ENCODE measurements around the gene EYA2. TPM values are rescaled to one million over a fixed set of nuclear protein-coding genes. Genes with fewer than 3 reads are reported as not detected.

The EYA2 gene
- total RNA-seq, 1 donor from 2014 or later: 1.8 TPM

GRCh38 chr20:47167846-47168245 is 273.2 kb downstream of the EYA2 start:
- Histone ChIP-seq H2AFZ (replicated peaks) (no peak overlapping the region), H3F3A (ENCODE audit: low read depth) (peaks cover 5% of the 10 kb centered on the region), H3K4me1 (peaks cover 8% of the 10 kb centered on the region), H3K36me3 (no peaks in the 10 kb centered on the region), H4K20me1 (ENCODE audit: low read depth) (no peaks in the 10 kb centered on the region), H3K27me3 (no peaks in the 10 kb centered on the region), H3K4me3 (no peak overlapping the region), H3K9ac (no peak overlapping the region), H3K4me2 (no peak overlapping the region), H3K9me3 (ENCODE audit: low read depth) (no peaks in the 10 kb centered on the region), H3K27ac (no peak overlapping the region), H3K79me2 (ENCODE audit: low read depth) (no peaks in the 10 kb centered on the region)
- peaks cover 15% of the 10 kb centered on the region for H3K27me3 Mint-ChIP-seq (ENCODE audit: insufficient read depth, low read depth)
- peak; percentile 26 for DNase-seq (ENCODE audit: low spot score)
- TF ChIP-seq CTCF (IDR thresholded peaks at IDR 0.05): no peak
- no peak for TF ChIP-seq EZH2 (IDR thresholded peaks at IDR 0.05)
- TF ChIP-seq EZH2phosphoT487 (IDR thresholded peaks at IDR 0.05): no peak
- peak overlapping the region; percentile 37 for H3K27ac Mint-ChIP-seq
- peaks cover 15% of the 10 kb centered on the region for H3K4me1 Mint-ChIP-seq
- no peak overlapping the region for H3K4me3 Mint-ChIP-seq
- H3K36me3 Mint-ChIP-seq: no peaks in the 10 kb centered on the region
- peaks cover 3% of the 10 kb centered on the region for H3K9me3 Mint-ChIP-seq

GRCh38 chr20:47172579-47172978 is 277.9 kb downstream of the EYA2 start:
- H3K9me3 ChIP-seq (ENCODE audit: low read depth): no peaks in the 10 kb centered on the region
- no peak for DNase-seq (ENCODE audit: low spot score)
- peaks cover 17% of the 10 kb centered on the region for H3K4me1 ChIP-seq
- H3K27me3 ChIP-seq: no peaks in the 10 kb centered on the region
- Mint-ChIP-seq H3K9me3 (peaks cover 3% of the 10 kb centered on the region), H3K4me3 (no peak overlapping the region), H3K27me3 (ENCODE audit: insufficient read depth, low read depth) (peaks cover 8% of the 10 kb centered on the region), H3K27ac (no peak overlapping the region), H3K36me3 (no peaks in the 10 kb centered on the region), H3K4me1 (peaks cover 15% of the 10 kb centered on the region)
- no peak overlapping the region for H3K4me3 ChIP-seq
- H3F3A ChIP-seq (ENCODE audit: low read depth): peaks cover 5% of the 10 kb centered on the region
- no peak overlapping the region for H3K4me2 ChIP-seq
- H3K27ac ChIP-seq: no peak overlapping the region
- no peak overlapping the region for H2AFZ ChIP-seq (replicated peaks)
- H4K20me1 ChIP-seq (ENCODE audit: low read depth): no peaks in the 10 kb centered on the region
- no peak overlapping the region for H3K9ac ChIP-seq
- H3K36me3 ChIP-seq: no peaks in the 10 kb centered on the region
- H3K79me2 ChIP-seq (ENCODE audit: low read depth): no peaks in the 10 kb centered on the region
- no peak for TF ChIP-seq EZH2 (IDR thresholded peaks at IDR 0.05)
- TF ChIP-seq CTCF (IDR thresholded peaks at IDR 0.05): no peak
- no peak for TF ChIP-seq EZH2phosphoT487 (IDR thresholded peaks at IDR 0.05)

- Mint-ChIP-seq H3K4me1 (peaks cover 15% of the 10 kb centered on the region), H3K9me3 (peaks cover 3% of the 10 kb centered on the region)
Observed at GRCh38 chr20:47173596-47174216, 279.1 kb downstream of the EYA2 start.

More at GRCh38 chr20:47173596-47174216, 279.1 kb downstream of the EYA2 start:
- H3K27me3 Mint-ChIP-seq (ENCODE audit: insufficient read depth, low read depth): peaks cover 5% of the 10 kb centered on the region
- H3K36me3 Mint-ChIP-seq: no peaks in the 10 kb centered on the region
- no peak overlapping the region for H3K27ac ChIP-seq
- H3K4me2 ChIP-seq: no peak overlapping the region
- no peak overlapping the region for H3K4me3 ChIP-seq
- H3K4me1 ChIP-seq: peaks cover 17% of the 10 kb centered on the region
- no peak for DNase-seq (ENCODE audit: low spot score)
- H3K9me3 ChIP-seq (ENCODE audit: low read depth): no peaks in the 10 kb centered on the region
- TF ChIP-seq CTCF (IDR thresholded peaks at IDR 0.05) (peak; percentile 17), EZH2 (IDR thresholded peaks at IDR 0.05) (no peak), EZH2phosphoT487 (IDR thresholded peaks at IDR 0.05) (no peak)
- no peak overlapping the region for H3K9ac ChIP-seq
- H2AFZ ChIP-seq (replicated peaks): no peak overlapping the region
- no peaks in the 10 kb centered on the region for H3K79me2 ChIP-seq (ENCODE audit: low read depth)
- H4K20me1 ChIP-seq (ENCODE audit: low read depth): no peaks in the 10 kb centered on the region
- H3K27me3 ChIP-seq: no peaks in the 10 kb centered on the region
- H3K4me3 Mint-ChIP-seq: no peak overlapping the region
- peaks cover 5% of the 10 kb centered on the region for H3F3A ChIP-seq (ENCODE audit: low read depth)
- no peaks in the 10 kb centered on the region for H3K36me3 ChIP-seq
- H3K27ac Mint-ChIP-seq: no peak overlapping the region
